Adrenal gland (tissue), 5 donors: Measurements from ENCODE around the gene CPED1.
"Not testable (repeated sequence)": the region's sequence is repeated elsewhere in the genome, so short reads cannot be mapped to it uniquely, and the experiment has no call there.

ENCODE experiments used
- POLR2A ChIP-seq, 2 donors: fragments of 450-650 bp; IDR thresholded peaks; one replicate each; pipeline ENCODE4 v1.6.1; 2017; ENCODE audit warnings: antibody characterized with exemption in 2 of 2, mild to moderate bottlenecking in 2 of 2, moderate library complexity in 1 of 2
- TF ChIP-seq, protein P1 (sequence below), 6 experiments: fragments of 450-650 bp in 4 of 6; fragments of 200-600 bp in 2 of 6; sonication (generic) in 1 of 6; IDR thresholded peaks; 1 replicate in 5 of 6; 2 replicates in 1 of 6; pipeline versions ENCODE4 v1.5.1 to v1.8.0; 2016 to 2021; ENCODE audit warnings: antibody characterized with exemption in 6 of 6, mild to moderate bottlenecking in 2 of 6, moderate library complexity in 1 of 6
- donor health status: DM: no; HTN: no; CAD: no.

GRCh38 chr7:121005058-121005457, 16.5 kb downstream of the CPED1 start:
- TF ChIP-seq, protein P1, sequence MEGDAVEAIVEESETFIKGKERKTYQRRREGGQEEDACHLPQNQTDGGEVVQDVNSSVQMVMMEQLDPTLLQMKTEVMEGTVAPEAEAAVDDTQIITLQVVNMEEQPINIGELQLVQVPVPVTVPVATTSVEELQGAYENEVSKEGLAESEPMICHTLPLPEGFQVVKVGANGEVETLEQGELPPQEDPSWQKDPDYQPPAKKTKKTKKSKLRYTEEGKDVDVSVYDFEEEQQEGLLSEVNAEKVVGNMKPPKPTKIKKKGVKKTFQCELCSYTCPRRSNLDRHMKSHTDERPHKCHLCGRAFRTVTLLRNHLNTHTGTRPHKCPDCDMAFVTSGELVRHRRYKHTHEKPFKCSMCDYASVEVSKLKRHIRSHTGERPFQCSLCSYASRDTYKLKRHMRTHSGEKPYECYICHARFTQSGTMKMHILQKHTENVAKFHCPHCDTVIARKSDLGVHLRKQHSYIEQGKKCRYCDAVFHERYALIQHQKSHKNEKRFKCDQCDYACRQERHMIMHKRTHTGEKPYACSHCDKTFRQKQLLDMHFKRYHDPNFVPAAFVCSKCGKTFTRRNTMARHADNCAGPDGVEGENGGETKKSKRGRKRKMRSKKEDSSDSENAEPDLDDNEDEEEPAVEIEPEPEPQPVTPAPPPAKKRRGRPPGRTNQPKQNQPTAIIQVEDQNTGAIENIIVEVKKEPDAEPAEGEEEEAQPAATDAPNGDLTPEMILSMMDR (IDR thresholded peaks at IDR 0.05), result not testable (repeated sequence)
- TF ChIP-seq POLR2A (IDR thresholded peaks at IDR 0.05), result not testable (repeated sequence)
